ENCODE measurements around the gene TRIM25.

- no peak for TF ChIP-seq SIN3A (IDR thresholded peaks at IDR 0.05; ENCODE audit: low read depth)
- no peak for TF ChIP-seq YY1 (IDR thresholded peaks at IDR 0.05; ENCODE audit: extremely low read depth, insufficient replicate concordance, low read depth, low read length)
- TF ChIP-seq EZH2 (IDR thresholded peaks at IDR 0.05) = no peak
- TF ChIP-seq, protein P1, sequence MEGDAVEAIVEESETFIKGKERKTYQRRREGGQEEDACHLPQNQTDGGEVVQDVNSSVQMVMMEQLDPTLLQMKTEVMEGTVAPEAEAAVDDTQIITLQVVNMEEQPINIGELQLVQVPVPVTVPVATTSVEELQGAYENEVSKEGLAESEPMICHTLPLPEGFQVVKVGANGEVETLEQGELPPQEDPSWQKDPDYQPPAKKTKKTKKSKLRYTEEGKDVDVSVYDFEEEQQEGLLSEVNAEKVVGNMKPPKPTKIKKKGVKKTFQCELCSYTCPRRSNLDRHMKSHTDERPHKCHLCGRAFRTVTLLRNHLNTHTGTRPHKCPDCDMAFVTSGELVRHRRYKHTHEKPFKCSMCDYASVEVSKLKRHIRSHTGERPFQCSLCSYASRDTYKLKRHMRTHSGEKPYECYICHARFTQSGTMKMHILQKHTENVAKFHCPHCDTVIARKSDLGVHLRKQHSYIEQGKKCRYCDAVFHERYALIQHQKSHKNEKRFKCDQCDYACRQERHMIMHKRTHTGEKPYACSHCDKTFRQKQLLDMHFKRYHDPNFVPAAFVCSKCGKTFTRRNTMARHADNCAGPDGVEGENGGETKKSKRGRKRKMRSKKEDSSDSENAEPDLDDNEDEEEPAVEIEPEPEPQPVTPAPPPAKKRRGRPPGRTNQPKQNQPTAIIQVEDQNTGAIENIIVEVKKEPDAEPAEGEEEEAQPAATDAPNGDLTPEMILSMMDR (IDR thresholded peaks at IDR 0.05 in 2 of 3, conservative IDR thresholded peaks at IDR 0.05 in 1 of 3; ENCODE audit: borderline replicate concordance in 1 of 3, insufficient read depth in 1 of 3, low read depth in 2 of 3, low read length in 2 of 3) = no peak
- TF ChIP-seq, protein P2, sequence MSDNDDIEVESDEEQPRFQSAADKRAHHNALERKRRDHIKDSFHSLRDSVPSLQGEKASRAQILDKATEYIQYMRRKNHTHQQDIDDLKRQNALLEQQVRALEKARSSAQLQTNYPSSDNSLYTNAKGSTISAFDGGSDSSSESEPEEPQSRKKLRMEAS (IDR thresholded peaks at IDR 0.05) = no peak
- no peak for TF ChIP-seq REST (IDR thresholded peaks at IDR 0.05; ENCODE audit: low read depth)
- TF ChIP-seq ZNF274 (IDR thresholded peaks at IDR 0.05; ENCODE audit: low read depth, low read length) = no peak
- TF ChIP-seq CBX3 (IDR thresholded peaks at IDR 0.05; ENCODE audit: low read depth) = no peak
- no peak for TF ChIP-seq RAD21 (IDR thresholded peaks at IDR 0.05; ENCODE audit: low read depth)
- TF ChIP-seq POLR2A (IDR thresholded peaks at IDR 0.05; ENCODE audit: borderline replicate concordance, extremely low read depth, insufficient read depth, insufficient read length) = no peak
- no peak for TF ChIP-seq FOSL1 (IDR thresholded peaks at IDR 0.05; ENCODE audit: low read depth)
- no peak for TF ChIP-seq POLR2AphosphoS5 (IDR thresholded peaks at IDR 0.05; ENCODE audit: low read depth, low read length)
- no peak for TF ChIP-seq EZH2phosphoT487 (IDR thresholded peaks at IDR 0.05; ENCODE audit: borderline replicate concordance)
Observed at GRCh38 chr17:56850591-56850990, 63.3 kb downstream of the TRIM25 start.

Measured in HCT116 (cell line).